ENCODE data around the gene PIK3R4. TPM values are rescaled to one million over a fixed set of nuclear protein-coding genes. Genes with fewer than 3 reads are reported as not detected.

The PIK3R4 gene
- polyA plus RNA-seq, 1 donor (not counting 4 experiments of a cell fraction or from before 2014, with no cell fraction given), result 49.2 TPM

- no peaks in the 10 kb centered on the region for H3K9me3 ChIP-seq (ENCODE audit: control insufficient read depth, low read depth, low read length)
- FAIRE-seq (no peak), DNase-seq (ENCODE audit: low read depth, low spot score) (no peak)
- no peak overlapping the region for H3K27ac ChIP-seq (ENCODE audit: control insufficient read depth, insufficient read depth, low read length)
- H3K9ac ChIP-seq (ENCODE audit: control insufficient read depth, extremely low read depth, insufficient read depth, low read length), result no peak overlapping the region
- no peak overlapping the region for H3K4me3 ChIP-seq (ENCODE audit: control insufficient read depth in 2 of 3, extremely low read depth in 1 of 3, insufficient read depth in 2 of 3, low read depth in 1 of 3, low read length in 3 of 3)
- H3K36me3 ChIP-seq (ENCODE audit: control insufficient read depth in 2 of 2, extremely low read depth in 1 of 2, insufficient read depth in 2 of 2, low read length in 2 of 2), result no peaks in the 10 kb centered on the region
- H3K9me1 ChIP-seq (ENCODE audit: control insufficient read depth, extremely low read depth, insufficient read depth, low read length), result no peaks in the 10 kb centered on the region
- H4K20me1 ChIP-seq (ENCODE audit: control insufficient read depth, extremely low read depth, insufficient read depth, low read length), result no peaks in the 10 kb centered on the region
- no peak overlapping the region for H2AFZ ChIP-seq (ENCODE audit: control insufficient read depth, low read length)
- H3K4me1 ChIP-seq (ENCODE audit: control insufficient read depth, extremely low read depth, insufficient read depth, low read length), result peaks cover 3% of the 10 kb centered on the region
- no peak overlapping the region for H3K4me2 ChIP-seq (ENCODE audit: control insufficient read depth, extremely low read depth, insufficient read depth, low read depth, low read length)
- H3K27me3 ChIP-seq (ENCODE audit: control insufficient read depth, extremely low read depth, insufficient read depth, low read length), result no peaks in the 10 kb centered on the region
- no peak for TF ChIP-seq EZH2 (IDR thresholded peaks at IDR 0.05; ENCODE audit: low read length)
- TF ChIP-seq, protein P1, sequence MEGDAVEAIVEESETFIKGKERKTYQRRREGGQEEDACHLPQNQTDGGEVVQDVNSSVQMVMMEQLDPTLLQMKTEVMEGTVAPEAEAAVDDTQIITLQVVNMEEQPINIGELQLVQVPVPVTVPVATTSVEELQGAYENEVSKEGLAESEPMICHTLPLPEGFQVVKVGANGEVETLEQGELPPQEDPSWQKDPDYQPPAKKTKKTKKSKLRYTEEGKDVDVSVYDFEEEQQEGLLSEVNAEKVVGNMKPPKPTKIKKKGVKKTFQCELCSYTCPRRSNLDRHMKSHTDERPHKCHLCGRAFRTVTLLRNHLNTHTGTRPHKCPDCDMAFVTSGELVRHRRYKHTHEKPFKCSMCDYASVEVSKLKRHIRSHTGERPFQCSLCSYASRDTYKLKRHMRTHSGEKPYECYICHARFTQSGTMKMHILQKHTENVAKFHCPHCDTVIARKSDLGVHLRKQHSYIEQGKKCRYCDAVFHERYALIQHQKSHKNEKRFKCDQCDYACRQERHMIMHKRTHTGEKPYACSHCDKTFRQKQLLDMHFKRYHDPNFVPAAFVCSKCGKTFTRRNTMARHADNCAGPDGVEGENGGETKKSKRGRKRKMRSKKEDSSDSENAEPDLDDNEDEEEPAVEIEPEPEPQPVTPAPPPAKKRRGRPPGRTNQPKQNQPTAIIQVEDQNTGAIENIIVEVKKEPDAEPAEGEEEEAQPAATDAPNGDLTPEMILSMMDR (optimal IDR thresholded peaks at IDR 0.05 in 1 of 3, IDR thresholded peaks at IDR 0.05 in 1 of 3, conservative IDR thresholded peaks at IDR 0.05 in 1 of 3; ENCODE audit: extremely low read depth in 1 of 3, insufficient read depth in 2 of 3, low read length in 3 of 3), result no peak
- dilution Hi-C loops (cut with MboI; ENCODE audit: extremely low pct_ligation_motif_present, low sequenced_read_pairs), result no loop called here
- H3K79me2 ChIP-seq (ENCODE audit: control insufficient read depth, insufficient read depth, low read length), result no peaks in the 10 kb centered on the region
Measured at GRCh38 chr3:130772129-130772528, 25.5 kb upstream of the PIK3R4 start.

DNA sequence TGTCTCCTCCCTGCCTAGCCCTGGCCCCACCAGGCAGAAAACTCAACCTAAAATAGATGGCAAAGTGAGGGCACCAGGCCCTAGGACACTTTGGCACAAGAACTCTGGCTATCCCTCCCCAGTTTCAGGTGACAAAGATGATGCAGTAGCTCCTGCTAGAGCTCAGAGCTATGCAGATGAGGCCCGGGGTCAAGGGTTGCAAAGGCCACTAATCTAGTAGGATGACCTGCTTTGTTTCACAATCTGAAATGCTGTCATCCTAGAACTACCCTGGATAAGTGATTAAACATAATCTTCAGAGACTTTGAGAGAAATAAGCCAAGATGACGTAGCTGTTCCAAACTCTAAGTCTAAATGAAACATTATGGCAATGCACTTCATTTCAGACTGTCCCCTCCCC is 24.0 kb upstream of the PIK3R4 start:
- no peak overlapping the region for H3K27ac ChIP-seq (ENCODE audit: control insufficient read depth, insufficient read depth, low read length)
- H4K20me1 ChIP-seq (ENCODE audit: control insufficient read depth, extremely low read depth, insufficient read depth, low read length), result no peaks in the 10 kb centered on the region
- DNase-seq (ENCODE audit: low read depth, low spot score) (no peak), FAIRE-seq (no peak)
- H3K9ac ChIP-seq (ENCODE audit: control insufficient read depth, extremely low read depth, insufficient read depth, low read length), result no peak overlapping the region
- H3K79me2 ChIP-seq (ENCODE audit: control insufficient read depth, insufficient read depth, low read length), result no peaks in the 10 kb centered on the region
- H3K36me3 ChIP-seq (ENCODE audit: control insufficient read depth in 2 of 2, extremely low read depth in 1 of 2, insufficient read depth in 2 of 2, low read length in 2 of 2), result no peaks in the 10 kb centered on the region
- no peaks in the 10 kb centered on the region for H3K27me3 ChIP-seq (ENCODE audit: control insufficient read depth, extremely low read depth, insufficient read depth, low read length)
- no peak overlapping the region for H3K4me2 ChIP-seq (ENCODE audit: control insufficient read depth, extremely low read depth, insufficient read depth, low read depth, low read length)
- no peak overlapping the region for H2AFZ ChIP-seq (ENCODE audit: control insufficient read depth, low read length)
- no peaks in the 10 kb centered on the region for H3K9me1 ChIP-seq (ENCODE audit: control insufficient read depth, extremely low read depth, insufficient read depth, low read length)
- H3K4me1 ChIP-seq (ENCODE audit: control insufficient read depth, extremely low read depth, insufficient read depth, low read length), result peaks cover 3% of the 10 kb centered on the region
- TF ChIP-seq EZH2 (IDR thresholded peaks at IDR 0.05; ENCODE audit: low read length), result no peak
- TF ChIP-seq, protein P1 (optimal IDR thresholded peaks at IDR 0.05 in 1 of 3, IDR thresholded peaks at IDR 0.05 in 1 of 3, conservative IDR thresholded peaks at IDR 0.05 in 1 of 3; ENCODE audit: extremely low read depth in 1 of 3, insufficient read depth in 2 of 3, low read length in 3 of 3), result no peak
- H3K4me3 ChIP-seq (ENCODE audit: control insufficient read depth in 2 of 3, extremely low read depth in 1 of 3, insufficient read depth in 2 of 3, low read depth in 1 of 3, low read length in 3 of 3), result no peak overlapping the region
- H3K9me3 ChIP-seq (ENCODE audit: control insufficient read depth, low read depth, low read length), result no peaks in the 10 kb centered on the region
- dilution Hi-C loops (cut with MboI; ENCODE audit: extremely low pct_ligation_motif_present, low sequenced_read_pairs), result no loop called here
